ENCODE measurements around the gene HNRNPA1L2. TPM values are rescaled to one million over a fixed set of nuclear protein-coding genes. Genes with fewer than 3 reads are reported as not detected.
"Not testable (repeated sequence)": the region's sequence is repeated elsewhere in the genome, so short reads cannot be mapped to it uniquely, and the experiment has no call there.

HNRNPA1L2 gene
- total RNA-seq, 2 donors from 2014 or later = 6.9 to 11.6 TPM

- Mint-ChIP-seq H3K9me3 (no peaks in the 10 kb centered on the region), H3K4me1 (ENCODE audit: low read depth in 2 of 2) (no peaks in the 10 kb centered on the region), H3K27ac (no peak overlapping the region), H3K4me3 (no peak overlapping the region), H3K36me3 (peaks cover 18% of the 10 kb centered on the region), H3K27me3 (no peaks in the 10 kb centered on the region)
- no peak for ATAC-seq
- DNase-seq (ENCODE audit: low spot score) = no peak
Measured at GRCh38 chr13:52664272-52664671, 22.0 kb downstream of the HNRNPA1L2 start.

DNA sequence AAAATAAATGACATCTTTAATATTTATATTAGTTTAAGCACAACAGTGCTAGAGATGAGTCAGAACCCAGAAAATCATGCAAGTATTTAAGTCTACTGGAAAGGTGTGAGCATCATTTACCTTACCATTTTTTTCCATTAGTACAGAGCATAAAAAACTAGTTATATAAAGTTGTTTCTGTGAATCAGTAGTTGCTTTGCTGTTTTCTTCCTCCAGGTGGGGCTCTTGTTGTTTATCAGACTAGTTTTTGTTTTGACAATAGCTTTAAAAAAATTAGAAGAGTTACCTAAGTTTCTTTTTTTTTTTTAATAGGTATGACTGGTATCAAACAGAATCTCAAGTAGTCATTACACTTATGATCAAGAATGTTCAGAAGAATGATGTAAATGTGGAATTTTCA lies 23.1 kb downstream of the HNRNPA1L2 start:
- Mint-ChIP-seq H3K27me3 (no peaks in the 10 kb centered on the region), H3K4me3 (no peak overlapping the region), H3K4me1 (ENCODE audit: low read depth in 2 of 2) (no peaks in the 10 kb centered on the region), H3K9me3 (no peaks in the 10 kb centered on the region), H3K36me3 (peaks cover 14% of the 10 kb centered on the region), H3K27ac (no peak overlapping the region)
- ATAC-seq (no peak), DNase-seq (ENCODE audit: low spot score) (no peak)

- ATAC-seq (no peak), DNase-seq (ENCODE audit: low spot score) (no peak)
- Mint-ChIP-seq H3K36me3 (peaks cover 18% of the 10 kb centered on the region), H3K4me3 (no peak overlapping the region), H3K4me1 (ENCODE audit: low read depth in 2 of 2) (no peaks in the 10 kb centered on the region), H3K9me3 (no peaks in the 10 kb centered on the region), H3K27me3 (no peaks in the 10 kb centered on the region), H3K27ac (no peak overlapping the region)
Measured at GRCh38 chr13:52669677-52670076, 27.4 kb downstream of the HNRNPA1L2 start.

- Mint-ChIP-seq H3K9me3 (no peaks in the 10 kb centered on the region), H3K4me1 (ENCODE audit: low read depth in 2 of 2) (peaks cover 3% of the 10 kb centered on the region in 2 donors), H3K36me3 (peaks cover 19% of the 10 kb centered on the region), H3K27me3 (no peaks in the 10 kb centered on the region), H3K27ac (no peak overlapping the region), H3K4me3 (no peak overlapping the region)
- no peak for ATAC-seq
- no peak for DNase-seq (ENCODE audit: low spot score)
Measured at GRCh38 chr13:52670726-52671125, 28.5 kb downstream of the HNRNPA1L2 start.

DNA sequence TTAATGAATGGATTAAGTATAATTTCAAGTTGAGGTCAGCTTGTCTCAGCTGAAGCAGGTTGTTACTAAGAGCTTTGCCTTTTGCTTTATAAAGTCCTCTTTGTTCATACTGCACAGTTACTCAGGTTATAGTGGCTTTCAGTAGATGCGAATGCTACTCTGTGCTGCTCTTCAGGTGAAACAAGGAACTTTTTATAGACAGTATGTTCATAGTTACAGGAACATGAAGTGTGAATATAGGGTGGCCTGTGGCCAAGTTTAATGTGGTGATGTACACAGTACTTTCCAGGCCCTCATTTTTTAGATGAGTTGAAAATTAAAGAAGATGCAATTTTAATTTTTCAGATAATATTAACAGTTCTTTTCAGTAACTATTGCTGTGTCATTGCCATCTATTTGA lies 31.2 kb downstream of the HNRNPA1L2 start:
- Mint-ChIP-seq H3K36me3 (peaks cover 9% of the 10 kb centered on the region), H3K27me3 (no peaks in the 10 kb centered on the region), H3K4me3 (no peak overlapping the region), H3K27ac (no peak overlapping the region), H3K4me1 (ENCODE audit: low read depth in 2 of 2) (peaks cover 11% of the 10 kb centered on the region in 2 donors), H3K9me3 (no peaks in the 10 kb centered on the region)
- no peak for DNase-seq (ENCODE audit: low spot score)
- no peak for ATAC-seq

GRCh38 chr13:52677823-52678222 lies 35.6 kb downstream of the HNRNPA1L2 start:
- Mint-ChIP-seq H3K4me1 (ENCODE audit: low read depth in 2 of 2) (peaks cover 11% of the 10 kb centered on the region in 2 donors), H3K9me3 (no peaks in the 10 kb centered on the region), H3K27me3 (no peaks in the 10 kb centered on the region), H3K27ac (no peak overlapping the region), H3K4me3 (no peak overlapping the region), H3K36me3 (peaks cover 10% of the 10 kb centered on the region)
- ATAC-seq (no peak), DNase-seq (ENCODE audit: low spot score) (no peak)

DNA sequence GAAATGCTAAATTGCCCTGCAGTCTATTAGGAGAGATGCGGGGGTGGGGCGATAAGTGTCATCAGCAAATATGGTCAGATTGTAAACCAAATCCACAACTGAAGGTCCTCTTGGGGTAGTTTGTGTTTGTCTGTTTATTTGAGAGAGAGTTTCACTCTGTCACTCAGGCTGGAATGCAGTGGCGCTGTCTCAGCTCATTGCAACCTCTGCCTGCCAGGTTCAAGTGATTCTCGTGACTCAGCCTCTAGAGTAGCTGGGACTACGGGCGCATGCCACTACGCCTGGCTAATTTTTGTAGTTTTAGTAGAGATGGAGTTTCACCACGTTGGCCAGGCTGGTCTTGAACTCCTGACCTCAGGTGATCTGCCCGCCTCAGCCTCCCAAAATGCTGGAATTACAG lies 43.6 kb downstream of the HNRNPA1L2 start:
- not testable (repeated sequence) for DNase-seq (ENCODE audit: low spot score); H3K27ac Mint-ChIP-seq; ATAC-seq; H3K9me3 Mint-ChIP-seq; H3K4me3 Mint-ChIP-seq; H3K4me1 Mint-ChIP-seq (ENCODE audit: low read depth in 2 of 2); H3K27me3 Mint-ChIP-seq; H3K36me3 Mint-ChIP-seq

DNA sequence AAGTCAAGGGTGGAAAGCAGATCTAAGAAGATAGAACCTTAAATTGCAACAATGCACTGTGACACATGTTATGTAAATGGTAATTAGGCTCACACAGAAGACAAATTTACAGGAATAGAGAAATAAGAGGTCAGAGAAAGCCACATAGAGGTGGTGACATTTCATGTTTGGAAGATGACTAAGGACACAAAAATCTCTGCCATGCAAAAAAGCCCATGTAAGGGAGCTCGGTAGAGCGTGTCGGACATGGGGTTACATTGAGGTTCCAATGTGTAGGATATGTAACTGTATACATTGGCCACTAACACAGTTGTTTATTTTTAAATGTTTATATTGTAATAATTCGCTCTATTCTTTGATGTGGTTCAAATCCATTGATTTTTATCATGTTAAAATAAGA lies 44.1 kb downstream of the HNRNPA1L2 start:
- DNase-seq (ENCODE audit: low spot score) (no peak), ATAC-seq (no peak)
- no peaks in the 10 kb centered on the region for H3K9me3 Mint-ChIP-seq
- H3K4me1 Mint-ChIP-seq (ENCODE audit: low read depth in 2 of 2) = no peaks in the 10 kb centered on the region
- no peak overlapping the region for H3K4me3 Mint-ChIP-seq
- H3K27me3 Mint-ChIP-seq = no peaks in the 10 kb centered on the region
- peaks cover 11% of the 10 kb centered on the region for H3K36me3 Mint-ChIP-seq
- no peak overlapping the region for H3K27ac Mint-ChIP-seq

Other genes starting within 250 kb of the HNRNPA1L2 start
- gene THSD1, start 236.3 kb upstream of the HNRNPA1L2 start, total RNA-seq = under 1 TPM; 0.43 to 0.92 TPM
- 10 to 100 TPM; 34.1 to 42.7 TPM for gene VPS36, start 191.8 kb upstream of the HNRNPA1L2 start, total RNA-seq
- gene CKAP2, start 187.0 kb upstream of the HNRNPA1L2 start, total RNA-seq = 10 to 100 TPM; 16.1 to 27.6 TPM
- gene SUGT1, start 10.4 kb downstream of the HNRNPA1L2 start, total RNA-seq = 10 to 100 TPM; 49.0 to 58.1 TPM
- gene CNMD, start 97.4 kb downstream of the HNRNPA1L2 start, total RNA-seq = not detected
- not detected for gene PCDH8, start 206.2 kb downstream of the HNRNPA1L2 start, total RNA-seq

Data from natural killer cell treated with Interleukin-12 subunit alpha and Interleukin-12 subunit beta and Interleukin-15 and Interleukin-18, amount 100 ng/mL, for 72 hours (primary cell).